Measurements from ENCODE around the gene C1QA.

DNA sequence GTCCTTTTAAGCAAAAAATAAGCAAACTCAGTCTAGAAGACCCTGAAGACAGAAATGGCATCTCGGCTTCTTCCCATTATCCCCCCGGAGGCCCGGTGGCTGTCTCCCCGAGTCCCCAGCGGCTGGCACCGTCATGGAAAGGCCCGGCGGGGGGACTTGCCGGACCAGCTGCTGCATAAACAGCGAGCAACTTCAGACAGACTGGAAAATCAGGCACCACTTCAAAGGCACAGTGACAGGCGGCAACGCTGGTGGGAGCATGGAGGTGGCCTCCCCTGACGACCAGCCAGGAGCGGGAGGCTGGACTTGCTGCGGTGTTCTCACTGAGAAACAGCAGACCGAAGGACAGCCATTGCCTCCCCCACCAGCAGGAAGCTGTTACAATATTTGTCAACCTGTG lies 18.4 kb upstream of the C1QA start:
- TF ChIP-seq, protein P1, sequence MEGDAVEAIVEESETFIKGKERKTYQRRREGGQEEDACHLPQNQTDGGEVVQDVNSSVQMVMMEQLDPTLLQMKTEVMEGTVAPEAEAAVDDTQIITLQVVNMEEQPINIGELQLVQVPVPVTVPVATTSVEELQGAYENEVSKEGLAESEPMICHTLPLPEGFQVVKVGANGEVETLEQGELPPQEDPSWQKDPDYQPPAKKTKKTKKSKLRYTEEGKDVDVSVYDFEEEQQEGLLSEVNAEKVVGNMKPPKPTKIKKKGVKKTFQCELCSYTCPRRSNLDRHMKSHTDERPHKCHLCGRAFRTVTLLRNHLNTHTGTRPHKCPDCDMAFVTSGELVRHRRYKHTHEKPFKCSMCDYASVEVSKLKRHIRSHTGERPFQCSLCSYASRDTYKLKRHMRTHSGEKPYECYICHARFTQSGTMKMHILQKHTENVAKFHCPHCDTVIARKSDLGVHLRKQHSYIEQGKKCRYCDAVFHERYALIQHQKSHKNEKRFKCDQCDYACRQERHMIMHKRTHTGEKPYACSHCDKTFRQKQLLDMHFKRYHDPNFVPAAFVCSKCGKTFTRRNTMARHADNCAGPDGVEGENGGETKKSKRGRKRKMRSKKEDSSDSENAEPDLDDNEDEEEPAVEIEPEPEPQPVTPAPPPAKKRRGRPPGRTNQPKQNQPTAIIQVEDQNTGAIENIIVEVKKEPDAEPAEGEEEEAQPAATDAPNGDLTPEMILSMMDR (conservative IDR thresholded peaks at IDR 0.05; ENCODE audit: low read depth, low read length) = no peak
- TF ChIP-seq, protein P2, sequence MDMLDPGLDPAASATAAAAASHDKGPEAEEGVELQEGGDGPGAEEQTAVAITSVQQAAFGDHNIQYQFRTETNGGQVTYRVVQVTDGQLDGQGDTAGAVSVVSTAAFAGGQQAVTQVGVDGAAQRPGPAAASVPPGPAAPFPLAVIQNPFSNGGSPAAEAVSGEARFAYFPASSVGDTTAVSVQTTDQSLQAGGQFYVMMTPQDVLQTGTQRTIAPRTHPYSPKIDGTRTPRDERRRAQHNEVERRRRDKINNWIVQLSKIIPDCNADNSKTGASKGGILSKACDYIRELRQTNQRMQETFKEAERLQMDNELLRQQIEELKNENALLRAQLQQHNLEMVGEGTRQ (IDR thresholded peaks at IDR 0.05; ENCODE audit: low read depth, low read length) = no peak
- no peak for TF ChIP-seq MAZ (IDR thresholded peaks at IDR 0.05; ENCODE audit: borderline replicate concordance, low read depth, low read length)
- no peak for TF ChIP-seq CEBPB (IDR thresholded peaks at IDR 0.05; ENCODE audit: low read depth, low read length)
- TF ChIP-seq POLR2A (IDR thresholded peaks at IDR 0.05; ENCODE audit: low read depth, low read length) = no peak
- no peak for TF ChIP-seq RAD21 (IDR thresholded peaks at IDR 0.05; ENCODE audit: low read length)
- no peak for TF ChIP-seq SMC3 (IDR thresholded peaks at IDR 0.05; ENCODE audit: low read depth, low read length)

All from IMR-90 (cell line).